GM19463 (cell line): ENCODE data around the gene BAD.
A peak's percentile ranks its signal among the peaks of the same experiment; 100 is the strongest.
"Not testable (repeated sequence)": the region's sequence is repeated elsewhere in the genome, so short reads cannot be mapped to it uniquely, and the experiment has no call there.

Source experiments
- ATAC-seq: cut with Tn5 transposase; IDR thresholded peaks from one replicate; pipeline ENCODE4 v1.9.1; 2021; ENCODE audit warnings: mild to moderate bottlenecking, moderate library complexity; ENCODE audit not compliant: unreplicated experiment

The BAD gene

DNA sequence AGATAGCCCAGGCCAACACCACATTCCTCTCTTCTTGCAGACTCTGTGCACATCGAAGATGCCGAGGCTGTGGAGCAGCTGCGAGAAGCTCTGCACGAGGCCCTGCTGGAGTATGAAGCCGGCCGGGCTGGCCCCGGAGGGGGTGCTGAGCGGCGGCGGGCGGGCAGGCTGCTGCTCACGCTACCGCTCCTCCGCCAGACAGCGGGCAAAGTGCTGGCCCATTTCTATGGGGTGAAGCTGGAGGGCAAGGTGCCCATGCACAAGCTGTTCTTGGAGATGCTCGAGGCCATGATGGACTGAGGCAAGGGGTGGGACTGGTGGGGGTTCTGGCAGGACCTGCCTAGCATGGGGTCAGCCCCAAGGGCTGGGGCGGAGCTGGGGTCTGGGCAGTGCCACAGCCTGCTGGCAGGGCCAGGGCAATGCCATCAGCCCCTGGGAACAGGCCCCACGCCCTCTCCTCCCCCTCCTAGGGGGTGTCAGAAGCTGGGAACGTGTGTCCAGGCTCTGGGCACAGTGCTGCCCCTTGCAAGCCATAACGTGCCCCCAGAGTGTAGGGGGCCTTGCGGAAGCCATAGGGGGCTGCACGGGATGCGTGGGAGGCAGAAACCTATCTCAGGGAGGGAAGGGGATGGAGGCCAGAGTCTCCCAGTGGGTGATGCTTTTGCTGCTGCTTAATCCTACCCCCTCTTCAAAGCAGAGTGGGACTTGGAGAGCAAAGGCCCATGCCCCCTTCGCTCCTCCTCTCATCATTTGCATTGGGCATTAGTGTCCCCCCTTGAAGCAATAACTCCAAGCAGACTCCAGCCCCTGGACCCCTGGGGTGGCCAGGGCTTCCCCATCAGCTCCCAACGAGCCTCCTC is 31.4 kb upstream of the BAD start:
- not testable (repeated sequence) for ATAC-seq

DNA sequence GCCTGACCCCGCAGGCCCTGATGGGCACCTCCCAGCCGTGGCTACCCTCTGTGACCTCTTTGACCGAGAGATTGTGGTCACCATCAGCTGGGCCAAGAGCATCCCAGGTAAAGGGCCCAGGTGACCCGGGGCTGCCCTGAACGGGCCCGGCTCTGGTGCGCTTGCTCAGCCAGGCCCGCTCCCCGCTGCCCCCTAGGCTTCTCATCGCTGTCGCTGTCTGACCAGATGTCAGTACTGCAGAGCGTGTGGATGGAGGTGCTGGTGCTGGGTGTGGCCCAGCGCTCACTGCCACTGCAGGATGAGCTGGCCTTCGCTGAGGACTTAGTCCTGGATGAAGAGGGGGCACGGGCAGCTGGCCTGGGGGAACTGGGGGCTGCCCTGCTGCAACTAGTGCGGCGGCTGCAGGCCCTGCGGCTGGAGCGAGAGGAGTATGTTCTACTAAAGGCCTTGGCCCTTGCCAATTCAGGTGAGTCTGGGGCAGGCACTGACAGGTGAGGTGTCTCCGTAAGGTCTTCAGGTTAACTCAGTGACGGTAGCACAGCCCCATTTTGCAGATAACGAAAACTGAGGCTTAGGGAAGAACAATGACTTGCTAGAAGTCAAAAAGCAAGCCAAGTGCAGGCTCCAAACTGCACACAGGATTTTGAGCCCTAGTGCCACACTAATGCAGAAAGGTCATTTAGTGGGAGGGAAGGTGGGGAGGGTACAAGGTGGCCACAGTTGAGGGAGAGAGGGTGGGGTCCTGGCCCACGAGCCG is 30.5 kb upstream of the BAD start:
- no peak for ATAC-seq

DNA sequence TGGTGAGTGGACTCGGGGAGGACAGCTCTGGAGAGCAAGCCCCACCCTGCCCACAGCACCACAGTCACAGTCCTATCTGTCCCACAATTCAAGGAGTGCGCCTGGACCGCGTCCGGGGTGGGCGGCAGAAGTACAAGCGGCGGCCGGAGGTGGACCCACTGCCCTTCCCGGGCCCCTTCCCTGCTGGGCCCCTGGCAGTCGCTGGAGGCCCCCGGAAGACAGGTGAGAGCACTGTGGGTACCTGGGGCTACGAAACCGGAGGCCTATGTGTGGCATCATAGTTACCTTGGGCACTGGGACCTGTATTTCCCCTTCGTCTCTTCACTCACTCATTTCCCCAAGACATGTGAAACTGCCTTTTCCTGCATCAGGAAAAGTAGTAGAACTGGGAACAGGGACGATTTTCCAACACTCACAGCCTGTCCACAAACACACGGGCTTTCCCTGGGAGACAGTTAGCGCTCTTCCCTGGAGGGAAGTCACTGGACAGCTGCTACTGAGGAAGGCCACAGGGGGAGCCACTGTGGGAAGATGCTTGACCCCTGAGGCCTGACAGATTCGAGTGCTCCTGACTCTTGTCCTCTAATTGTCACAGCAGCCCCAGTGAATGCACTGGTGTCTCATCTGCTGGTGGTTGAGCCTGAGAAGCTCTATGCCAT is 29.8 kb upstream of the BAD start:
- ATAC-seq, result no peak

DNA sequence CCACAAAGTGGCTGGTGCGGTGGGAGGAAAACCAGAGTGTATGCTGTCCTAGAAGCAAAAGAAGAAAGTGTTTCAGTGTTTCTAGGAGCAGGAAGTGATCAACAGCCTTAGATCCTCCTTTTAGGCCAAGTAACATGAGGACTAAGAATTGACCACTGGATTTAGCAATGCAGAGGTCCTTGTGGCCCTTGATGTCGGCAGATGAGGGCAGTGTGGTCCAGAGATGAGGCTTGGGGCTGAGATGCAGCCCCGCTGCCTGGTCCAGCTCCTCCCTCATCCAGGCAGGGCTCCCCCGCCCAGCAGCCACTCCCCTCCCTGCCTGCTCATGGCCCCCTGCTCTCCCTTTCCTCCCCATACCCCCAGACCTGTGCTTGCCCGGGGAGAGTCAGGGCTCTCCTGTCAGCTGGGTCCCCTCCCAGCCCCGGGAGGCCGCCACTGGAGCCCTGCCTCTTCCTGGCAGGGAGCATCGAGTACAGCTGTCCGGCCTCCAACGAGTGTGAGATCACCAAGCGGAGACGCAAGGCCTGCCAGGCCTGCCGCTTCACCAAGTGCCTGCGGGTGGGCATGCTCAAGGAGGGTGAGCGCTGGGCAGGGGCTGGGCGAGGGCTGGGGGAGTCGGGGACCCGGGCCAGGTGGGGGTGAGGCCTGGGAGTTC is 29.2 kb upstream of the BAD start:
- no peak for ATAC-seq

DNA sequence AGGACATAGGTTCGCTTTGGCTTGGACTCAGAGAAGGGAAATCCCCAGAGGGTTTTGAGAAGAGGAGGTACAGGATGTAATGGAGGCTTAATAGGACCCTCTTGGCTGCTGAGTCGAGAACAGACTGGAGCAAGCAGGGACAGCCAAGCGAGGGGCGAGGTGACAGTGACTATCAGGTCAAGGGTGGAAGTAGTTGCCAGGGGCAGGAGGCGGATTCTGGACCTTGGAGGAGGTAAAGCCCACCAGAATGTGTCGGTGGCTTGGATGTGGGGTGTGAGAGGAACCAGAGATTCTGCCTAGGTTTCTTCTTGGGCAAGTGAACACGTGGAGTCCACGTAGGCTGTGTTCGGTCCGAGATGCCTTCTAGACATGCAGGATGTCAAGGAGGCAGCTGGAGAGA is 28.5 kb upstream of the BAD start:
- no peak for ATAC-seq

DNA sequence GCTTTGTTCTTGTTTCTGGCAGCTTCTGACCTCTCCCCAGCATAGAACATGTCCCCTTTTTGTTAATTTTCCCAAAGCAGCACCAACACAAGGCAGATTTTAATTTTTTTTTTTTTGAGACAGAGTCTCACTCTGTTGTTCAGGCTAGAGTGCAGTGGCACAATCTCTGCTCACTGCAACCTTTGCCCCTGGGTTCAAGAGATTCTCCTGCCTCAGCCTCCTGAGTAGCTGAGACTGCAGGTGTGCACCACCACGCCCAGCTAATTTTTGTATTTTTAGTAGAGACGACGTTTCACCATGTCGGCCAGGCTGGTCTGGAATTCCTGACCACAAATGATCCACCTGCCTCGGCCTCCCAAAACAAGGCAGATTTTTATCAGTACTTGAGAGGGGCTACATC is 23.3 kb upstream of the BAD start:
- ATAC-seq, result not testable (repeated sequence)

DNA sequence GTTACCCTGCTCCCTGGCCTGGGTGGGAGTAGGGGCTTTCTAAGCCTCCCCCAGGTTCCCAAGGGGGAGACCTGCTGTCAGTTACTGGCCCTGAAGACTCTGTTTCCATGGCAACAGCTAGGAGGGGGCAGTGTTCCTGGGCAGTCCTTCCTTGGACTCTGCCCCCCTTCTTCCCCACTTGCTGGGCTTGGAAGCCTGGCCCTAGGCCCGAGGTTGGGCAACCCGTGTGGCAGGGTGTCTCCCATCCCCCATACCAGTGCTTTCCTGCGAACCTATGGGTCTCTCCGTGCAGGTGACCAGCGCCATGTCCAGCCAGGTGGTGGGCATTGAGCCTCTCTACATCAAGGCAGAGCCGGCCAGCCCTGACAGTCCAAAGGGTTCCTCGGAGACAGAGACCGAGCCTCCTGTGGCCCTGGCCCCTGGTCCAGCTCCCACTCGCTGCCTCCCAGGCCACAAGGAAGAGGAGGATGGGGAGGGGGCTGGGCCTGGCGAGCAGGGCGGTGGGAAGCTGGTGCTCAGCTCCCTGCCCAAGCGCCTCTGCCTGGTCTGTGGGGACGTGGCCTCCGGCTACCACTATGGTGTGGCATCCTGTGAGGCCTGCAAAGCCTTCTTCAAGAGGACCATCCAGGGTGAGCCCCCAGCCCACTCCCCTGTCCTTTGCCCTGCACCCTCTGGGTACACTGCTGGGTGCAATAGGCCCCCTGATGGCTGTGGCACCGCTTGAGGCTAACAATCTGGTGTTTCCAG is 22.6 kb upstream of the BAD start:
- ATAC-seq, result no peak

DNA sequence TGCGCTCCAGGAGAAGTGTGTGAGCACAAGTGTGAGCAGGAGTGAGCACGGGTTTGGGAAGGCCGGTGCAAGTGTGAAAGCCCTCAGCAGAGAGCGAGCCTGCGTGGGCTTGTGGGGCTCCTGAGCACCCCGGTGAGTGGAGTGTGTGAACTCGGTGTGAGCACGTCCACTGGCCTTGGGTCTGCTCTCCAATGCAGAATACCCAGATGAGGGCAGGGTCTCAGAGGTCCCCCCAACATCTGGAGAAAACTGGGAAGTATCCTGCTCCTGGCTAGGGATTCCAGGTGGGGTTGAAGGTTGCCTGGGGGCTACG is 22.1 kb upstream of the BAD start:
- no peak for ATAC-seq

DNA sequence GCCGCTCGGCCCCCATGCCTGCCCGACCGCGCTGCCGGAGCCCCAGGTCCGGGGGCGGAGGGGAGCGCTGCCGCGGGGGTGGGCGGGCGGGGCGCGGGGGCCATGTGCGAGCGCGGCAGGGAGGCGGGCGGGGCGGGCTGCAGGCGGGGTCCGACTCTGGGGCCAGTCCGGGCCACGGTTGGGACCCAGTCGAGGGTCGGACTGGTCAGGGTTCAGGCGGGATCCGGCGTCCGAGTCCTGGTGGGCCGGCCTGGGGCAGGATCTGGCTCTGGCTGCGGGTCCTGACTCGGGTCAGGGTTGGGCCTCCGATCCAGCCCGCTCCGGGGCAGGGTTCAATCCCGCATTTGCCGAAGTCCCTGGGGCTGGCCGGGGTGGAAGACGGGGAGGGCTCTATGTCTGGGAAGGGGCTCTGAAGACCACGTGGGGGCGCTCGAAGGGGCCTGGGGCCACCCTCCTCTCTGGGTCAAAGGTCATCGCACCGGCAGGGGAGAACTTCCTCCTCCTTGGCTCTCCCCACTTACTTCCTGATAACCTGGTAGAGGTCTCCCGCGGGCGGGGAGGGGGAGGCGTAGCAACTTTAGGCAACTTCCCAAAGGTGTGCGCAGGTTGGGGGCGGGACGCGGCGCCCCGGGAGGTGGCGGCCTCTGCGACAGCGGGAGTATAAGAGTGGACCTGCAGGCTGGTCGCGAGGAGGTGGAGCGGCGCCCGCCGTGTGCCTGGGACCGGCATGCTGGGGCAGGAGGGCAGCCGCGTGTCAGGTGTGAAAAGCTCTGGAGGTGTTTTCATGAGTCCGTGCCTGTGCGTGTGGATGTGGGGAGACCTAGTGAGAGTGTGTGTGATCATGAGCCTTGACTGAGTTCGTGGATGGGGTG is 21.5 kb upstream of the BAD start:
- ATAC-seq, result no peak

DNA sequence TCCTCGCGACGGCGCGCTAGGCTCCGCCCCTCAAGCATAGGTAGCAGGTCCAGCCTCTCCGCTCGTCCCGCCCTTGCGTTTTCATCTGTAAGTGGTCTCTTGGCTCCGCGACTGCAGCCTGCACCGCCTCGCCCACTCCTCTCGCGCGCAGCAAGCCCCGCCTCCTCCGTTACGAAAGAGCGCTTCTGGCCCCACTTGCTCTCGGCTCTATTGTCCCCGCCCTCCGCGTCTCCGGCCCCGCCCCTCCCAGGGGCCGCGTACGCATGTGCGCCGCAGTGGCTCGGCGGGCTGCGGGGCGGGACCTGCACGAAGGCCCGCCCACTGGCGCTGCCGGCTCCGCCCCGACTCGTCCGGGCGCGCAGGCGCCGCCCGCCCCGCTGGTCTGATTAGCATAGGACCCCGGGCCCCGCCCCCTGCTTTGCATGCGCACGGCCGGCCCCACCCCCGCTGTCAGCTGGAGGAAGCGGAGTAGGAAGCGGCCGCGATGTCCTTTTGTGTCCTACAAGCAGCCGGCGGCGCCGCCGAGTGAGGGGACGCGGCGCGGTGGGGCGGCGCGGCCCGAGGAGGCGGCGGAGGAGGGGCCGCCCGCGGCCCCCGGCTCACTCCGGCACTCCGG is 20.7 kb upstream of the BAD start, which contains the start of gene ESRRA:
Gene ESRRA, plus strand, starts transcription at position 450 of the 616 bp plus-strand sequence. CDS start 1,656 bp downstream, outside the sequence.
- ATAC-seq, result peak; percentile 69

DNA sequence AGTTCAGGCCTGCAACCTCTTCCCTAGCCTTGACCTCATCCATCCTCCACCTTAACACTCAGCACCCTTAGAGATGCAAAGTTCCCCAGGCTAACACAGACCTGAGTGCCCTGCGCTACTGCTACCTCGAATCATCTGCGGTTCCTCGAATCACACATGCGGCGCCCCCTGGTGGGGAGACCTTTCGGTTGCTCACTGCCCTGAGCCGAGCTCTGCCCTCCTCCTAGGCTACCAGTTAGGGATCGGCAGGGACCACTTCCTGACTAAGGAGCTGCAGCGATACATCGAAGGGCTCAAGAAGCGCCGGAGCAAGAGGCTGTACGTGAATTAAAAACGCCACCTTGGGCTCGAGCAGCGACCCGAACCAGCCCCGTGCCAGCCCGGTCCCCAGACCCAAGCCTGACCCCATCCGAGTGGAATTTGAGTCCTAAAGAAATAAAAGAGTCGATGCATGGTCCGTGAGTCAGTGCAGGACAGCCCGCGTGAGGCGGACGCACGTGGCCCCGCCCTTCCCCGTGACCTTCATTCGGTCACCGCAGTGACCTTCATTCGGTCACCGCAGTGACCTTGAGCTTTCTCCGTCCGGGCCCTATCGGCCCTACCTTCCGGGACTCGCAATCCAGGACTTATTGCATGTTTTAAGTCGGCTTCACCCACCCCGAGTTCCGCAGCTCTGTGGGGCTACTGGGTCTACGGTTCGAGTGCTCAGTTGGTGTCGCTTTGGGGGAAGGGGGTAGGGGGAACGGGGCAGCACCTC is 20.0 kb upstream of the BAD start:
- peak; percentile 30 for ATAC-seq

DNA sequence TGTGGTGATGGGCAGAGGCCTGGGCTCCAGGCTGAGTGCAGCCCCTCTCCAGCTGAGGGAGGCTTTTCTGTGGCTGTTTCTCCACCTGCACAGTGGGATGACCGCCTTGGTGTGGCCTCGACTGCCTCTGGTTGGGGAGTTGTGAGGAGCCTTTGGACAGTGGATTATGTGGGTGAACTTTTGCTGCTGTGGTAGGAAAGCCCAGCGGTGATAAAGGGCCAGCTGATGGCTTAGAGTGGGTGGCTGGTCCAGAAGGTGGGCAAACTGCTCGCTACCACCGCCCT is 19.5 kb upstream of the BAD start:
- ATAC-seq, result no peak

DNA sequence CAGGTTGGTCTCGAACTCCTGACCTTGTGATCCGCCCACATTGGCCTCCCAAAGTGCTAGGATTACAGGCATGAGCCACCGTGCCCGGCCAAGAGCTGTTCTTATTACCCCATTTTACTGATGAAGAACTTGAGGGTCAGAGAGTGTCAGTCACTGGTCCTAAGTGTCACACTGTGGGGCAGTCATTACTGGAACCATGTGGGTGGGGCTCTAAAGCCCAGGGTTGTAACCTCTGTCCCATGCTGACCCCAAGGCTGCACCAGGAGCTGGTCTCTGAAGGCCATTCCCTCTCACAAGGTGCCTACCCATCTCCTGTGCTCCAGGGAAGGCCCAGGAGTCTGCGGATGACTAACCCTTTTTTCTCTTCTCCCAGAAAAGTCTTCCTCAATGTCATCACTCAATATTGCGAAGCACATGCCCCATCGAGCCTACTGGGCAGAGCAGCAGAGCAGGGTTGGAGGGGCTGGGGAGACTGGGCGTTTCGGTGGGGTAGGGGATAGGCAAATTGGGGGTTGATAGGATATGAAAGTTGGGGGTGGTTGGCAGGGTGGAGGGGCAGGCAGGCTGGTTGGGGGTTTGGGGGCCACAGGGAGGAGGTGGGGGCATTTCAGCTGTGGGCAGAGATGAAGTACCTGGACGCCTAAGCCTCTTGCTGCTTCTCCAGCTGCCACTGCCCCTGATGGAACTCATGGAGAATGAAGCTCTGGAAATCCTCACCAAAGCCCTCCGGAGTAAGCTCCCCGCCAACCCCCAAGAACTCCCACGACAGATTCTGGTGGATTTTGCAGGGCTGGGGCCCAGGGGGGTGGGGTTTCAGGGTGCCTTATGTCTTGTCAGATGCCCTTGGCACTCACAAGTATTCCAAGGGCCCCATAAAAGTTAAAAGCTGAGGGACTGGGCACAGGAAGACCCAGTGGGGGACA is 18.9 kb upstream of the BAD start:
- ATAC-seq, result no peak

DNA sequence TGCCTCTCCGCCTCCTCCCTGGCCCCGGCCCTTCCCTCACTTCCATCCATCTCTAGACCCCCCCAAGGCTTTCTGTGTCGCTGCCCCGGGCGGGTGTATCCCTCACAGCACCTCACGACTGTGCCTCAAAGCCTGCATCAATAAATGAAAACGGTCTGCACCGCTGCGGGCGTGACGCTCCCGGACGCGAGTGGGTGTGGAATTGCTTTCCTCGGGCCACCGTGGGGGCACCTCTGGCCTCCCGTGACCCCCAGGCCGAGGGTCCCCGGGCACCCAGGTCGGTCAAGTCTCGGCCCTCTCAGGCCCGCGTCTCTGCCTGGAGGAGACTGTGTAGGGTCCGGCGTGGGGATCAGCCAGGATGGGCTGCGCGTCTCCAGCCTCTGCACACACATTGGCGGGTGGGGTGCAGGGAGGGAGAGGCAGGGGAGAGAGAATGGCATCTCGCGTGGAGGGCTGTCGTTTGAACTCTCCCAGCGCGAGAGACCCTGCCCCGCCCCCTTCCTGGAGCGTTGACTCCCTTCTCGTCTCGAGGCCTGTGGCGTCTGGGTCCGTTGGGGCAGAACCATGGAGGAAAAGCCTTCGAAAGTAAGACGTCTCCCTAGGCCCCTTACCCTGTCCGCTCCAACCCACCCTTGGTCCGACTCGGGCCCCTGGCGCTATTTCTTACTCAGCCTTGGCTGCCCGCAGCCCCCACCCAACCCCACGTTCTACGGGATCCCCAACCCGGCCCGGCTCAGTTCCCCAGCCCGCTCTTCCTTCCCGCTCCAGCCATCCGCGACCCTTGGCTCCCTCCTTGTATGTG is 15.6 kb upstream of the BAD start, which contains the start of gene CATSPERZ:
Gene CATSPERZ, plus strand, starts transcription at position 512 of the 802 bp plus-strand sequence. Its CDS starts 53 bp downstream, at position 565.
- no peak for ATAC-seq

DNA sequence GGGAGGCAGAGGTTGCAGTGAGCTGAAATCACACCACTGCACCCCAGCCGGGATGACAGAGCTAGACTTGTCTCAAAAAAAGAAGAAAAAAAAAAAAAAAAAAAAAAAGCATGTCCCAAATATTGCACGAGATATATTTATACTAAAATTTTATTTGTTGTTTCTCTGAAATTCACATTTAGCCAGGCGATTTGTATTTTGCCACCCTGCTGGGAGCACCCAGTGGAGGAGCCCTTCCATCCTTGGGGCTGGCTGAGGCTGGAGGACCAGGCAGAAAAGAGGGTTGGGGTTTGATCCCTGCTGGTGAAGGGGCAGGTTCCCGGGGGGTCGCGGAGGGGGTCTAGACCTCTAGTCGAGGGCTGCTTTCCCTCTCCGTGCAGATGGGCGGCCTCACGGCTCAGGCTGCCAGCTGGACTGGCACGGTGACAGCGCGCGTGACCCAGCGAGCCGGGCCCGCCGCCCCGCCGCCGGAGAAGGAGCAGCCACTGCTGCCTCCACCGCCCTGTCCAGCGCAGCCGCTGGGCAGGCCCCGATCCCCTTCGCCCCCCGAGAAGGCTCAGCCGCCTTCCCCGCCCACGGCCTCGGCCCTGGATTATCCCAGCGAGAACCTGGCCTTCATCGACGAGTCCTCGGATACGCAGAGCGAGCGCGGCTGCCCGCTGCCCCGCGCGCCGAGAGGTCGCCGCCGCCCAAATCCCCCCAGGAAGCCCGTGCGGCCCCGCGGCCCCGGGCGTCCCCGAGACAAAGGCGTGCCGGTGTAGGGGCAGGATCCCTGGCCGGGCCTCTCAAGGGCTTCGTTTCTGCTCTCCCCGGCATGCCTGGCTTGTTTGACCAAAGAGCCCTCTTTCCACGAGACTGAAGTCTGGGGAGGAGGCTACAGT is 14.7 kb upstream of the BAD start:
- no peak for ATAC-seq
